Tibial artery (tissue), 4 donors: ENCODE results near the gene ASAP2.
A peak's percentile ranks its signal among the peaks of the same experiment; 100 is the strongest.

Source experiments
- DNase-seq, 2 donors: peaks; one replicate each; pipeline ENCODE4 v3.0.0-alpha.2; 2019
- H3K27ac ChIP-seq, 2 donors: fragments of 200-600 bp; sonication (generic) in 1 of 2; 1 replicate in 1 of 2; 2 replicates in 1 of 2; pipeline ENCODE4 v1.5.1; 2018 to 2019; ENCODE audit warnings: mild to moderate bottlenecking in 1 of 2
- H3K27me3 ChIP-seq, 2 donors: fragments of 200-600 bp; sonication (generic) in 1 of 2; one replicate each; pipeline versions ENCODE4 v1.5.1 to v1.6.0; 2016 to 2019
- H3K36me3 ChIP-seq, 3 donors: fragments of 200-600 bp; sonication (generic) in 2 of 3; one replicate each; pipeline ENCODE4 v1.5.1; 2016 to 2019; ENCODE audit warnings: mild to moderate bottlenecking in 2 of 3
- H3K4me1 ChIP-seq, 4 donors: fragments of 200-600 bp; sonication (generic) in 2 of 4; 1 replicate in 3 of 4; 2 replicates in 1 of 4; pipeline ENCODE4 v1.5.1; 2016 to 2019
- H3K4me3 ChIP-seq, 2 donors: fragments of 200-600 bp; sonication (generic) in 1 of 2; 1 replicate in 1 of 2; 2 replicates in 1 of 2; pipeline ENCODE4 v1.5.1; 2018 to 2019; ENCODE audit warnings: mild to moderate bottlenecking in 2 of 2
- H3K9me3 ChIP-seq, 3 donors: fragments of 200-600 bp; sonication (generic) in 1 of 3; one replicate each; pipeline ENCODE4 v1.5.1; 2016 to 2019
- intact Hi-C: fragments of 100-400 bp; cut with DNase I; formaldehyde crosslinking; loops from one replicate; pipeline ENCODE4 v1.15.0; 2023; ENCODE audit warnings: low total_unique reads
- TF ChIP-seq, protein P1 (sequence below), 2 experiments: fragments of 200-600 bp in 1 of 2; fragments of 450-650 bp in 1 of 2; IDR thresholded peaks; one replicate each; pipeline ENCODE4 v1.5.1; 2017 to 2019; ENCODE audit warnings: antibody characterized with exemption in 2 of 2, mild to moderate bottlenecking in 1 of 2, moderate library complexity in 1 of 2

Gene ASAP2

DNA sequence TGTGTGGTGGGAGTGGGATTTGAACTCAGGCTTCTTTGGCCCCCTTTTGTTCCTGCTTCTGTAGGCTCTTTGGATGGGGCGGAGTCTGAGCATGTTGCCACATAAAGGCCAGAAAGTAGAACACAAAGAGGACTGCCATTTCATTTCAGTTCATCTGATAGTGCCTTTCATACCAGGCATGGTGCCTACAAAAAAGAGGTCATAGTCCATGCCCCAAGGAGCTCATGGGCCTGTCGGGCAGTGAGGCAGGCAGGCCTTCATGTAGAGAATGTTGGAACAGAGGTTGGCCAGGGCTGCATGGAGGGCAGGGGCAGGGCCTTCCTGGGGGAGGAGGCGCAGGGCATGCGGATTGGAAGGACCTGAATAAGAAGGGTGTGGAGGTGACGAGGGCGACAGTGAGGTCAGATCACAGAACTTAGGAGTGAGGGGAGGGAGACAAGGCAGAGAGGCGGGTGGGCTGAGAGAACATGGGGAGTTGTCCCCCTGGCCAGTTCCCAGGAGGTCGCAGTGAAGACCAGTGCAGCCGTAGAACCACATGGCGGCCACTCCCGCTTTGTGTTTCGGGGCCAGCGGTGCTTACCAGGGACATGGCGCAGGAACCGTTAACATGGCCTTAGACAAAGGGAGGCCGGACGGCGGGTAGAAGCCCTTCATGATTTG lies 167.6 kb downstream of the ASAP2 start:
- Histone ChIP-seq H3K4me1 (peaks cover 0 to 21% (median 2%) of the 10 kb centered on the region in 4 donors), H3K27ac (no peak overlapping the region), H3K4me3 (no peak overlapping the region), H3K27me3 (no peaks in the 10 kb centered on the region), H3K36me3 (peaks cover 9 to 91% (median 58%) of the 10 kb centered on the region in 3 donors), H3K9me3 (no peaks in the 10 kb centered on the region)
- TF ChIP-seq, protein P1, sequence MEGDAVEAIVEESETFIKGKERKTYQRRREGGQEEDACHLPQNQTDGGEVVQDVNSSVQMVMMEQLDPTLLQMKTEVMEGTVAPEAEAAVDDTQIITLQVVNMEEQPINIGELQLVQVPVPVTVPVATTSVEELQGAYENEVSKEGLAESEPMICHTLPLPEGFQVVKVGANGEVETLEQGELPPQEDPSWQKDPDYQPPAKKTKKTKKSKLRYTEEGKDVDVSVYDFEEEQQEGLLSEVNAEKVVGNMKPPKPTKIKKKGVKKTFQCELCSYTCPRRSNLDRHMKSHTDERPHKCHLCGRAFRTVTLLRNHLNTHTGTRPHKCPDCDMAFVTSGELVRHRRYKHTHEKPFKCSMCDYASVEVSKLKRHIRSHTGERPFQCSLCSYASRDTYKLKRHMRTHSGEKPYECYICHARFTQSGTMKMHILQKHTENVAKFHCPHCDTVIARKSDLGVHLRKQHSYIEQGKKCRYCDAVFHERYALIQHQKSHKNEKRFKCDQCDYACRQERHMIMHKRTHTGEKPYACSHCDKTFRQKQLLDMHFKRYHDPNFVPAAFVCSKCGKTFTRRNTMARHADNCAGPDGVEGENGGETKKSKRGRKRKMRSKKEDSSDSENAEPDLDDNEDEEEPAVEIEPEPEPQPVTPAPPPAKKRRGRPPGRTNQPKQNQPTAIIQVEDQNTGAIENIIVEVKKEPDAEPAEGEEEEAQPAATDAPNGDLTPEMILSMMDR (IDR thresholded peaks at IDR 0.05): no peak
- no peak for DNase-seq
- intact Hi-C loops: no loop called here

DNA sequence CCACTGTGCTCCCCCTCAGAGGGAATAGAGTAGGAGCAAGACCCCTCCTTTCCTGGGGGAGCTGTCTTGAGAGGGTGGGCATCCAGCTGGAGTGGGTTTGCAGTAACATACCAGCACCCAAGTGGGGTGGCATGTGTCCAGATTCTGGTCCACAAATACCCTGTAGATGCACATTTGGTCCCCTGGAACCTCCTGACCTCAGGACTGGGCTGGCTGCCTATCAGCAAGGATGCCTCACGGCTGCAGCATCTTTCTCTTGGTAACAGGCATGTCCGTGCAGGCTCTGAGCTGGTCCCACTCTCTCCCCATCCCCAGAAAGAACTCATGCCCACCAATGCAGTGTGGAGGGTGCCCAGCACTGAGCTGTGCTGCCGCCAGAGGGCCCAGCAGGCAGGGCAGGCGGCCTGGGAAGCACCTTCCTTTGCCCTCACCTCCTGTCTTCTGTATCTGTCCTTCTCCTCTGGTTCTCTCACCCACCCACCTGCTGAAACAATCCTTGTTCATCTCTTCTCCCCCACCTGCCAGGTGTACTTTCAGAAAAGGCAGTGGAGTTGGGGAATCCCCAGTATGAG lies 169.3 kb downstream of the ASAP2 start:
- Histone ChIP-seq H3K36me3 (peaks cover 9 to 82% (median 54%) of the 10 kb centered on the region in 3 donors), H3K27me3 (no peaks in the 10 kb centered on the region), H3K4me1 (peaks cover 0 to 31% (median 3%) of the 10 kb centered on the region in 4 donors), H3K27ac (no peak overlapping the region), H3K9me3 (no peaks in the 10 kb centered on the region), H3K4me3 (no peak overlapping the region)
- intact Hi-C loops: no loop called here
- DNase-seq: peak in 1 of 2 donors; percentile 51
- TF ChIP-seq, protein P1 (IDR thresholded peaks at IDR 0.05): no peak

DNA sequence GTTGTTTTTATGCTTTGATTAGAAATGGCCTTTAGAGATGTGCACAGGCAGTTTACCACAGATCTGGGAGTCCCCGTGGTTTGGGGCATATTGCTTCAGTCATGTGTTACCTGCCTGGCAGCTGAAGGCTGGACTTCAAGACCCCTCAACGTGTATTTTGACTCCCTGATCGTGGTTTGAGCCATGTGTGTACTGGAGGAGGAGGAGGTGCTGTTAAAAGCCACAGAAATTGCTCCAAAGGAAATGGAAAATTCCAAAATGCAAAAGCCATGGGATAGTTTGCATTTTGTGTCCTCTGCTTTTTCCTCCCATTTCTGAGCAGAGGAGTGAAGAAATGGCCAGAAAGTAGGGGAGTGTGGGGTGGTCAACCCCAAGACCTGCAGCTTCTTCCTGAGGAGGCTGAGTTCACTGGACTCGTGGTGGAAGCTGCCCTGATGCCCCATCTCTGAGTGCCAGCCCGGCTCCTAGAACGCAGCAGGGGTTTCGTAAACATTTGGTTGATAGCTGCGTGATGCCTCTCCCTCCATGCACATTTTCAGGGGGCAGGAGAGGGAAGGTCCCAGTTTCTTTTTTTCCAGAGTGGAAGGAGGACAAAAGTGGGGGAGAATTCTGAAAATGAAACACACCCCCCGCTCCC lies 171.0 kb downstream of the ASAP2 start:
- intact Hi-C loops: no loop called here
- TF ChIP-seq, protein P1 (IDR thresholded peaks at IDR 0.05): no peak
- Histone ChIP-seq H3K36me3 (peaks cover 9 to 81% (median 52%) of the 10 kb centered on the region in 3 donors), H3K4me3 (no peak overlapping the region), H3K9me3 (no peaks in the 10 kb centered on the region), H3K27ac (peak overlapping the region; percentile 43 to 67), H3K4me1 (peaks cover 0 to 38% (median 4%) of the 10 kb centered on the region in 4 donors), H3K27me3 (no peaks in the 10 kb centered on the region)
- no peak for DNase-seq

DNA sequence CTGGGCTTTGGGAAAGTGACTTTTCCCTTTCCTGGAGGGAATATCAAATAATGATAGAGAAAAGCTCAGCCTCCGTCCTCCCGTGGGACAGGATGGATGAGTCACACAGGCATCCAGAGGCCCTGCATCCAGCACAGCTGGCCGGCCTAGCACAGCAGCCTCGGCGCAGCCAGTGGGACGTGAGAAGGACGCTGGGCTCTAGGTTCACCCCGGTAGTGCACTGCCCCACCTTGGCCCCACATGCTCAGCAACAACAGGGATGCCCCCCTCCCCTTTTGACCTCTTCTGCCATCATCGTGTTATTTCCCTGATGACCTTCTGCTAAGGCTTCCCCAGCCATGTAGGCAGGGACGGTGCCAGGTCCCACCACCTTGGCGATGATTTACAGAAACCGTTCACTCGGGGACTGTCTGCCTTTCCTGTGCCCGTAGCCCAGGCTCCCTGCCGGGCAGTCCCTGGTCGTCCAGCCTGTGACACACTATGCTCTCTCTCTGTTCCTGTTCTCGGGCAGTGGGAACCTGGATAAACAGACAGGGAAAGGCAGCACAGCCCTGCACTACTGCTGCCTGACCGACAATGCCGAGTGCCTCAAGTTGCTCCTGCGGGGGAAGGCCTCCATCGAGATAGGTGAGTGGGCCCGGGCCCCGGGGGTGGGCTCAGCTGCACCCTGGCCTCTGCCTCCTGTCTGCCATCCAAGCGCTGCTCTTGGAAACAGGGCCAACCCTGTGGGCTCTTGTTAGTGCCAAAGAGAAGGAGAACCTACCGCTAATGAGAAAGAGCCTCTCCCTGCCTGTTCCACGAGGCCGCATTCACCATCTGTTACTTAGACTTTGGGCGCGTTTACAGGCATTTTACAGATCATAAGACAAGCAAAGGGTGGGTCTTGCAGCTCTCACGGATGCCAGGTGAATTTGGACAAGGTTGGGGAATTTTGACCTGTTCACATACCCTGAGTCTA lies 172.1 kb downstream of the ASAP2 start:
- Histone ChIP-seq H3K36me3 (peaks cover 15 to 80% (median 50%) of the 10 kb centered on the region in 3 donors), H3K4me1 (peaks cover 0 to 38% (median 4%) of the 10 kb centered on the region in 4 donors), H3K27ac (peak overlapping the region; percentile 43 to 67), H3K27me3 (no peaks in the 10 kb centered on the region), H3K4me3 (no peak overlapping the region), H3K9me3 (no peaks in the 10 kb centered on the region)
- DNase-seq: peak; percentile 86 to 88
- intact Hi-C loops: no loop called here
- TF ChIP-seq, protein P1 (IDR thresholded peaks at IDR 0.05): no peak

DNA sequence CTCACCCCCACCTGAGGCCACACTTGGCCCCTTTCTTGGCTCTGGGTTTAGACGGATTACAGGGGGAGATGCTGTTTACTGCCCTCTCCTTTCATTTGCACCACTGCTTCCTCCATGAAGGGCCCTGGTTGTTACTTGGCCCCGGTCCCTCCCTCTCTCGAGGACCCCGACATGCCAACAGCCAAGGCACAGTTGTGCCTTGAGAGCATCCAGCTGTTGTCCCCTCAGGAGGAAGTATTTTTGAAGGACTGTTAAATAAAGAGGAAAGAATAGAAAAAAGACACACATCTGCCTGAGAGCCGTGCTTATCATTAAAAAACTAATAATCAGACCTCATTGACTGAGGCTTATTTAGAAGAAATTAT lies 172.8 kb downstream of the ASAP2 start:
- intact Hi-C loops: no loop called here
- no peaks in the 10 kb centered on the region for H3K27me3 ChIP-seq
- TF ChIP-seq, protein P1 (IDR thresholded peaks at IDR 0.05): no peak
- DNase-seq: peak in 1 of 2 donors; percentile 57
- H3K27ac ChIP-seq: peak overlapping the region; percentile 43 to 67
- H3K4me3 ChIP-seq: no peak overlapping the region
- H3K9me3 ChIP-seq: no peaks in the 10 kb centered on the region
- H3K4me1 ChIP-seq: peaks cover 0 to 38% (median 4%) of the 10 kb centered on the region in 4 donors
- H3K36me3 ChIP-seq: peaks cover 11 to 80% (median 48%) of the 10 kb centered on the region in 3 donors
